HFF-Myc (cell line): ENCODE results near the gene FGF19.
A peak's percentile ranks its signal among the peaks of the same experiment; 100 is the strongest.
"Not testable (repeated sequence)": the region's sequence is repeated elsewhere in the genome, so short reads cannot be mapped to it uniquely, and the experiment has no call there.

Source experiments
- DNase-seq: peaks from one replicate; pipeline ENCODE4 v3.0.0-alpha.2; 2011; ENCODE audit warnings: low read depth; ENCODE audit errors: extremely low read depth
- H3K4me3 ChIP-seq: replicated peaks from 2 replicates; pipeline ENCODE4 v1.5.1; 2011; ENCODE audit warnings: low read depth, mild to moderate bottlenecking, control low read depth, low read length
- CTCF ChIP-seq: IDR thresholded peaks from 2 replicates; pipeline ENCODE4 v1.5.1; 2012; ENCODE audit warnings: mild to moderate bottlenecking, low read depth, low read length, control low read depth; ENCODE audit errors: missing control alignments

The FGF19 gene

DNA sequence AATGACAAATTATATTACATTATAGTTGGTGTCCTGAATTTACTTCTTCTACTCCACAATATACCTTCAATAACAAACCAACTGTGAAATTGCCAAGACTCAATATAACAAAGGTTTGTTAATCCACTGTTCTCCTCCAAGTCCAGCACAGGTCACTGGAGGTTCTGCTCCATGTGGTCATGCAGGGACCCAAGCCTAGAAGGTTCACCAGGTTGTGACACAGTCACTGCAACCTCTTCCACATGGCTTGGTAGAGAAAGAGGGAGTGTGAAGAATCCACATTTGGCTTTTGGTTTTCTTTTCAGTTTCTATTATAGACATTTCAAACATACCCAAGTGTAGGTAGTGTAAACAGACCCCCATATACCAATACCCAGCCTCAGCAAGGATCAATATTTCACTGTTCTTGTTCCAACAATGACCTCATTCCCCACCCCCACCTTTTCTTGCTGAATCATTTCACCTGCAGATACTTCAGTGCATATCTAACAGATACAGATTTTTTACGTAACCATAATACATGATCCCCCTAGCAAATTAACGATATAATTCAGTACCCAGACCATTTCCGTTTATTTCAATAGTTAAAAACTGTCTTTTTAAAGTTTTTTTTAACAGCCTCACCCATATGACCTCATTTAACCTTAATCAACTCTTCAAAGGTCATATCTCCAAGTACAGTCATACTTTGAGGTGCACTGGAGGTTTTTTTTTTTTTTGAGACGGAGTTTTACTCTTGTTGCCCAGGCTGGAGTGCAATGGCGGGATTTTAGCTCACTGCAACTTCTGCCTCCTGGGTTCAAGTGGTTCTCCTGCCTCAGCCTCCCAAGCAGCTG is 14.1 kb downstream of the FGF19 start:
- H3K4me3 ChIP-seq = no peak overlapping the region
- no peak for TF ChIP-seq CTCF
- DNase-seq = no peak

- H3K4me3 ChIP-seq, DNase-seq: not testable (repeated sequence)
Observed at GRCh38 chr11:69687969-69688771, 15.7 kb downstream of the FGF19 start.

DNA sequence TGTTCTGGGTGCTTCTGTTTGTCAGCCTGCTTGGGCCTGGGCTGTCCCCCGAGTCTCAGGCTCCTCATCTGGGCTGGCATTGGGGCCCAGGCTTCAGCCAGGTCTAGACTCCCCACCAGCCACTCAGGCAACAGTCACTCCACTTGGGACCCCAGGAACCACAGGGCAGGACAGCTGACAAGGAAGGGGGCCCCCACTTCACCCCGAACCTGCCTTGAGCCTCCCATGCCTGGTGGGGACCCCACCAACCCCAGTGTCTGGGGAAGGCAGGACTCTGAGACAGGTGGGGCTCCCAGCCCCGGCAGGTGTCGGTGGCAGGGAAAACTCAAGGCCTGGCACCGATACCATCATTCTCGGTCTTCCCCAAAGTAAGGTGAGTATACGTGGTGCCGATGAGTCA is 17.0 kb downstream of the FGF19 start:
- no peak for TF ChIP-seq CTCF
- no peak overlapping the region for H3K4me3 ChIP-seq
- no peak for DNase-seq

DNA sequence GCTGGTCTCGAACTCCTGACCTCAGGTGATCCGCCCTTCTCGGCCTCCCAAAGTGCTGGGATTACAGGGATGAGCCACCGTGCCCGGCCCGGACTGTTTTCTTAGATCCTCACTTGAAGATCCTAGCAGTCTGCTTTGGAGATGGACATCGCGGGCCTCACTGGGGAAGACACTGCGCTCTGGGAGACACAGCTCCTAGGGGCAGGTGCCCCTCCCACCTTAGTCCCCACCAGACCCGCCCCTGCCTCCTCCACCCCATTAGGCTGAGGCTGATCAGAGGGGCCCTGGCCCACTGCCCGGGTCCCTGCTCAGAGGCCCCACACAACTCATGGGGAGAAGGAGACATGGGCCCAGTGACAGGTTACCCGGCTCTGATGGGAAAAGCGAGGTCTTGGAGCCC is 17.4 kb downstream of the FGF19 start:
- no peak for DNase-seq
- no peak overlapping the region for H3K4me3 ChIP-seq
- TF ChIP-seq CTCF = no peak

DNA sequence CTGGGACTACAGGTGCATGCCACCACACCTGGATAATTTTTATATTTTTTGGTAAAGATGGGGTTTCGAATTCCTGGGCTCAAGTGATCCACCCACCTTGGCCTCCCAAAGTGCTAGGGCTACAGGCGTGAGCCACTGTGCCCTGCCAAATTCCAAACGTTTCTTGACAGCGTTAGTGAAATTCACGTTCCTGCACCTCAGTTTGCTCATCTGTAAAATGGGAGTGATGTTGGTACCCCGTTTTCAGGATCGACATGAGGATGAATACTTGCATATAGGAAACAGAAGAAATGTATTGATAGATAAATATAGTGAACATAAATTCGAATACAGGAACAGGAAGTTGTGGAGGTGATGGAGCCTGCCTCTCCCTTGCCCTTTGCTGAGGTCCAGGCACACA is 18.5 kb downstream of the FGF19 start:
- no peak overlapping the region for H3K4me3 ChIP-seq
- no peak for DNase-seq
- no peak for TF ChIP-seq CTCF

DNA sequence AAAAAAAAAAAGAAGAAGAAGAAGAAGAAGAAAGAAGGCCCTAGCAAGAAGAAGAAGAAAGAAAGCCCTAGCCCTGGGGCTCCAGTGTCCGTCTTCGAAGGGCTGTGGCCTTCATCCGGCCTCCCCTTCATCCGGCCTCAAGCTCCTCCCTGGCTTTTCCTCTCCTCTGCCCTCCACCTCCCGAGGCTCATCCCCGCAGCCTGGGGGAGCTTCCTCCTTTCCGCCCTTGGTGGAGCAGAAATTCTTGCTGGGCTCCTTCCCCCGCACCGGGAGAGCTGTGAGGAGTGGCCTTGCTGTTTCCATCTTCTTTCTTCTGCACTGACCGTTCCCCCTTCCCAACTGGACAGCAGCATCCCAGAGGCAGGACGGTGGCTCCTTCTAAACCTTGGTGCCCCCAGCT is 19.2 kb downstream of the FGF19 start:
- TF ChIP-seq CTCF = no peak
- no peak for DNase-seq
- H3K4me3 ChIP-seq = no peak overlapping the region

DNA sequence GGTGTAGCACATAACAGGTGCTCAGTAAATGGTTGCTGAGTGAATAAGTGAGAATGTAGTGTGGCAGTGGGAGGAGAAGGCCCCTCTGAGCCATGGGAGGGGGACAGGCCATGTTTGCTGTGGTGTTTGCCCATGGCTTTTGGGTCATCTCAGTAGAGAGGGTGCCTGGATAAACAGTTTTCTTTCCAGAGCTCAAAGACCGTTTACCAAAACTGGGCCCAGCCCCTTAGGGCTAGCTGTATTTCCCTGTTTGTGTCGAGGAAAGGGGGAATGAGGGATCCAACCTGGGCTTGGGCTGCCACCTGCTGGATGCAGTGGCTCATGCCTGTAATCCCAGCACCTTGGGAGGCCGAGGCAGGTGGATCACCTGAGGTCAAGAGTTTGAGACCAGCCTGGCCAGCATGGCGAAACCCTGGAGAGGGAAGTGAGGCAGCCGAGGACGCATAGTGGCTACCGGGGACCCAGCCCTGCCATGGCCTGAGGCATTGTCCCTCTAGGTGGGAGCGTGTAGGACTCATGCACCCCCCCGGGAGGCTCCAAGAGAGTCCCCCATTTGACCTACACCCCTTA is 20.0 kb downstream of the FGF19 start:
- no peak for DNase-seq
- H3K4me3 ChIP-seq = no peak overlapping the region
- peak; percentile 52 for TF ChIP-seq CTCF
